ENCODE results near the gene GALNTL6. TPM values are rescaled to one million over a fixed set of nuclear protein-coding genes. Genes with fewer than 3 reads are reported as not detected.
"Not testable (repeated sequence)": the region's sequence is repeated elsewhere in the genome, so short reads cannot be mapped to it uniquely, and the experiment has no call there.

Gene GALNTL6
- total RNA-seq, 1 experiment from 2014 or later: not detected

GRCh38 chr4:172410363-172410762 is 597.2 kb downstream of the GALNTL6 start:
- H3F3A ChIP-seq (ENCODE audit: insufficient read depth, low read depth): no peaks in the 10 kb centered on the region
- no peak overlapping the region for H3K4me2 ChIP-seq
- no peaks in the 10 kb centered on the region for H4K20me1 ChIP-seq (ENCODE audit: insufficient read depth)
- H3K4me3 ChIP-seq: no peak overlapping the region
- intact Hi-C loops (cut with micrococcal nuclease; ENCODE audit: unreplicated experiment): no loop called here
- no peak for DNase-seq
- H3K79me2 ChIP-seq (ENCODE audit: low read depth): no peaks in the 10 kb centered on the region
- H3K27ac ChIP-seq: no peak overlapping the region
- H3K9me2 ChIP-seq (ENCODE audit: insufficient read depth): no peaks in the 10 kb centered on the region
- no peak overlapping the region for H2AFZ ChIP-seq
- no peaks in the 10 kb centered on the region for H3K36me3 ChIP-seq (ENCODE audit: low read depth)
- ChIA-PET CTCF (no interaction called here), POLR2A (ENCODE audit: unreplicated experiment) (no interaction called here)
- H3K9me3 ChIP-seq (ENCODE audit: insufficient read depth, low read depth): no peaks in the 10 kb centered on the region
- no peaks in the 10 kb centered on the region for H3K4me1 ChIP-seq (replicated peaks; ENCODE audit: insufficient read depth)
- BruUV-seq (replicated peaks): no TSS peak
- H3K27me3 ChIP-seq (ENCODE audit: insufficient read depth, low read depth): no peaks in the 10 kb centered on the region
- no peak for TF ChIP-seq CTCF (conservative IDR thresholded peaks at IDR 0.05)
- no peak for TF ChIP-seq EZH2 (IDR thresholded peaks at IDR 0.05; ENCODE audit: low read depth)

DNA sequence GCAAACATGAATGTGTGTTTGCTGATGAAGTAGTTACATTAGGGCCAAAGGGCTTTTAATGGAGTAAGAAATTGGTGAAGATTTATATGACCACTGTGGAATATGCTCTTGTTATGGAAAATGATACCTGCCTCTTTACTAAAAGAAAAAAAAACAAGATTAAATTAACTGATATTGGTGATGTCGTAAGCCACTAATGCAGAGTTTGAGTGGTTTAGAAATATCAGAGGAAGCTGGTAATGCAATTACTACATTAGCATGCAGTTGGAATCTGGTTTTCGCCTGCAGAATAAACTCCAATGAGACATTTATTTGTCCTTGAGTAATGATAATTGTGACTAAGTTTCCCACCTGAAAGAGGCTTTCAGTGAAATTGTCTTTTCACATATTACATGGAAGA is 597.9 kb downstream of the GALNTL6 start:
- H3K4me1 ChIP-seq (replicated peaks; ENCODE audit: insufficient read depth): no peaks in the 10 kb centered on the region
- TF ChIP-seq CTCF (conservative IDR thresholded peaks at IDR 0.05) (no peak), EZH2 (IDR thresholded peaks at IDR 0.05; ENCODE audit: low read depth) (no peak)
- H3K4me2 ChIP-seq: no peak overlapping the region
- no peaks in the 10 kb centered on the region for H3F3A ChIP-seq (ENCODE audit: insufficient read depth, low read depth)
- DNase-seq: no peak
- BruUV-seq (replicated peaks): no TSS peak
- ChIA-PET POLR2A (ENCODE audit: unreplicated experiment) (no interaction called here), CTCF (no interaction called here)
- H3K79me2 ChIP-seq (ENCODE audit: low read depth): no peaks in the 10 kb centered on the region
- no peaks in the 10 kb centered on the region for H4K20me1 ChIP-seq (ENCODE audit: insufficient read depth)
- H3K9me2 ChIP-seq (ENCODE audit: insufficient read depth): no peaks in the 10 kb centered on the region
- H3K9me3 ChIP-seq (ENCODE audit: insufficient read depth, low read depth): no peaks in the 10 kb centered on the region
- no peak overlapping the region for H3K4me3 ChIP-seq
- H3K36me3 ChIP-seq (ENCODE audit: low read depth): no peaks in the 10 kb centered on the region
- intact Hi-C loops (cut with micrococcal nuclease; ENCODE audit: unreplicated experiment): no loop called here
- no peak overlapping the region for H3K27ac ChIP-seq
- no peak overlapping the region for H2AFZ ChIP-seq
- no peaks in the 10 kb centered on the region for H3K27me3 ChIP-seq (ENCODE audit: insufficient read depth, low read depth)

GRCh38 chr4:172412851-172413580 is 599.8 kb downstream of the GALNTL6 start:
- Histone ChIP-seq H3K27ac (no peak overlapping the region), H3K4me2 (no peak overlapping the region), H3K4me3 (no peak overlapping the region), H3F3A (ENCODE audit: insufficient read depth, low read depth) (no peaks in the 10 kb centered on the region), H4K20me1 (ENCODE audit: insufficient read depth) (no peaks in the 10 kb centered on the region), H3K36me3 (ENCODE audit: low read depth) (no peaks in the 10 kb centered on the region), H3K79me2 (ENCODE audit: low read depth) (no peaks in the 10 kb centered on the region), H3K9me2 (ENCODE audit: insufficient read depth) (no peaks in the 10 kb centered on the region), H2AFZ (no peak overlapping the region), H3K4me1 (replicated peaks; ENCODE audit: insufficient read depth) (no peaks in the 10 kb centered on the region), H3K9me3 (ENCODE audit: insufficient read depth, low read depth) (no peaks in the 10 kb centered on the region), H3K27me3 (ENCODE audit: insufficient read depth, low read depth) (no peaks in the 10 kb centered on the region)
- intact Hi-C loops (cut with micrococcal nuclease; ENCODE audit: unreplicated experiment): no loop called here
- CTCF ChIA-PET: no interaction called here
- BruUV-seq (replicated peaks): no TSS peak
- DNase-seq: no peak
- TF ChIP-seq CTCF (conservative IDR thresholded peaks at IDR 0.05): no peak
- POLR2A ChIA-PET (ENCODE audit: unreplicated experiment): no interaction called here

DNA sequence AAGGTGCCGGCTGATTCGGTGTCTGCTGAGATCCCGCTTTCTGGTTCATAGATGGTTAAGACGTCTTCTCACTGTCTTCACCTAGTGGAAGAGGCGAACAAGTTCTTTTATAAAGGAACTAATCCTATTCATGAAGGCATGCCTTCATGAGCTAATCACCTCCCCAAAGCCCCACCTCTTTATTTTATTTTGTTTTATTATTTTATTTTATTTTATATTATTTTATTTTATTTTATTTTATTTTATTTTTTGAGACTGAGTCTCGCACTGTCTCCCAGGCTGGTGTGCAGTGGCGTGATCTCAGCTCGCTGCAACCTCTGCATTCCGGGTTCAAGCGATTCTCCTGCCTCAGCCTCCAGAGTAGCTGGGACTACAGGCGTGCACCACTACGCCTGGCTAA is 615.8 kb downstream of the GALNTL6 start:
- H3K4me1 ChIP-seq (replicated peaks; ENCODE audit: insufficient read depth); BruUV-seq (replicated peaks); H3K27me3 ChIP-seq (ENCODE audit: insufficient read depth, low read depth); H3K4me2 ChIP-seq; H3K9me3 ChIP-seq (ENCODE audit: insufficient read depth, low read depth); intact Hi-C loops (cut with micrococcal nuclease; ENCODE audit: unreplicated experiment); H3K36me3 ChIP-seq (ENCODE audit: low read depth); H3K4me3 ChIP-seq; H4K20me1 ChIP-seq (ENCODE audit: insufficient read depth); H3F3A ChIP-seq (ENCODE audit: insufficient read depth, low read depth); DNase-seq; CTCF ChIA-PET; H3K27ac ChIP-seq; POLR2A ChIA-PET (ENCODE audit: unreplicated experiment); H3K79me2 ChIP-seq (ENCODE audit: low read depth); H3K9me2 ChIP-seq (ENCODE audit: insufficient read depth); H2AFZ ChIP-seq: not testable (repeated sequence)
